Stimulated activated CD4-positive, alpha-beta T cell treated with anti-CD3 and anti-CD28 coated beads, Interleukin-15, amount 100 ng/mL, for 24 hours (primary cell): ENCODE data around the gene NOX3.
"Not testable (repeated sequence)": the region's sequence is repeated elsewhere in the genome, so short reads cannot be mapped to it uniquely, and the experiment has no call there.

Experiments
- DNase-seq: peaks from one replicate; pipeline ENCODE4 v3.0.0-alpha.2; 2020

Gene NOX3

DNA sequence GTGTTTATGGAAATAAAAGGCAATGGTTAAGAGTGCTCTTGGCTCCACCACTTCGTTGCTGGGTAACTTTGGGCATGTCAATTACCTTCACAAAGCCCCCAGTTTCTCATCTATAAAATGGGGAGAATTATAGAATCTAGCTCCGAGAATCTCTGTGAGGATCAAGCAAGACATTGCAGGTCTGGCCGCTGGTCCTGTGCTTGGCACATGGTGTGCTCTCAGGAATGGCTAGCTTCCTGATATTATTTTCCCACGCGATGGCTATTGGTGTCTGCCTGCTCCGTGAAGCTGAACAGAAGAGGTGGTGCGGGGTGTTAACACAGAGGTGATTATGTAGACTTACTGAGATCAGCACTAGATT lies 57.0 kb downstream of the NOX3 start:
- no peak for DNase-seq

DNA sequence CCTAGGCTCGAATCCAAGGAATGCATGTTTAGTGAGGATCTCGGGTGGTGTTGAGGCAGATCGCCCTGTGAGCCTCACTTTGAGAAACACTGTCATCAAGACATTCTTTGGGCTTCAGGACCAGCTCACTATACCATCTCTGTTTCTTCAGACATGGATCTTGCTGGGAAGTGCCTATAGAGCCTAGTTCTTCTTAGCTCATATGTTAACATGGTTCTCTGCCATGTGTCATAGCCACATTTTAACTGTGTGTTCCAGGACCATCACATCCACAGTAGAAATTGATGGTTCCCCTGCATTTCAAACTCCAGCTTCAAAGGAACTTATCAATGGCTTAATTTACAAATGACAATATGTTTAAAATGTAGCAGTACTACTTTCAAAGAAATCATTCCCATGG lies 57.4 kb downstream of the NOX3 start:
- DNase-seq: no peak

DNA sequence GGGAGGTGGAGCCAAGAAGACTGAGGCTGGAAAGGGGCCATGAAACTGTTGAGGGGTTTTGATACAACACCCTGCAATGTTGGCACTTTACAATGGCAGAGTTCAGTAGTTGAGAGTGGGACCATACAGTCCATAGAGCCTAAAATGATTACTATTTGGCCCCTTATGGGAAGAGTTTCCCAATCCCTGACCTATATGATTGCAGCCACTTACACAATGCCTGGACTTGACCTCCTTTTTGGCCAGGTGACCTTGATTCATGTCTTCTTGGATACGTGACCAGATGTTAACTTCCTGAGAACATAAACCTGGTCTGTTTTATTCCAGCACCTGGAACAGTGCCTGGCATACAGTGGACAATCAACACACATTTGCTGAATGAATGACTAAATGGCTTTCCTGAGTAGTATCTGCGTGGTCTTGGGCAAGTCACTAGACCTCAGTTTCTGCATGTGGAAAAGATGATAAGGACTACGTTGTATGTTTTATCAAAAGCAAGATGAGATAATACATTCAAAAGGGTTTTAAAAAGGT lies 58.4 kb downstream of the NOX3 start:
- no peak for DNase-seq

DNA sequence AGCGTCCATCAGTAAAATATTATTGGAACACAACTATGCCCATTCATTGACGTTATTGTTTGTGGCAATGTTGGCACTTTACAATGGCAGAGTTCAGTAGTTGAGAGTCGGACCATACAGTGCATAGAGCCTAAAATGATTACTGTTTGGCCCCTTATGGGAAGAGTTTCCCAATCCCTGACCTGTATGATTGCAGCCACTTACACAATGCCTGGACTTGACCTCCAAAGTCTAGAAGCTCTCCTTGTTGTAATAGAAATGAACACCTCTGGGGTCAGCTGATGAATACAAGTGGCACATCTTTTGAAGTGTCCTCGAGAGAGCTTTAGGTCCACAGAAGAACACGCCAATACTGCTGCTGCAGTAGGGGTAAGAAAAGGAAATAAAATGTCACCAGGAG lies 59.0 kb downstream of the NOX3 start:
- DNase-seq: no peak

DNA sequence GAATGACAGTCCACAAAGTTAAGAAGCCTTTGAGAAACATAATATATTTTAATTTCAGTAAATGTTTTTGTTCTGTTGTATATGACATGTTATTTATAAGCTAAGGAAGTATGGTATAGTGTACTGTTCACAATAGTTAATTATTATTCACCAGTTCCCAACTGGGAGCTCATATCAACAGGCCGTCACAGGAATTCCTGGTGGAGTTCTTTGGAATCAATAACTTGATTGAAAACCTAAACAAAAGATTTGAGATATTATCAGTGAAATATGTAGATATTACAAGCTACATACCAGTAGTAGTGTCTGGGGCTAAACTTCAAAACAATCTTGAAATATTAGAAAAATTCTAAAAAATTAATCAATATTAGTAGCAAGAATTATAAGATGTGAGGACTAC lies 60.3 kb downstream of the NOX3 start:
- DNase-seq: no peak

DNA sequence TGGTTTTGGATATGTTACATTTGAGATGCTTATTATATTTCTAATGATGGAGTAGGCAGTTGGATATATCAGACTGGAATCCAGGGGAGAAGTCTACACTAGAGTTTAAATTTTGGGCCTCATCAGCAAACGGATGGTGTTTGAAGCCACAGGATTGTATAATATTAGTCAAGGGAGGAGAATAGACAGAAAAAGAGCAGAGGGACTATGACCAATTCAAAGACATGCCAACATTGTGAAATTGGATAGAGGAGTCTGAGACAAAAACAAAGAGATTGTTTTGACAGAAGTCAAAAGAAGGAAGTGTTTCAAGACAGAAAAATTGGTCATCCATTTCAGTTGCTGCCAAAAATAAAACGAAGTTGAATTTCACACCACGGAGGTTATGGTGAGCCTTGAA lies 66.5 kb downstream of the NOX3 start:
- DNase-seq: no peak

DNA sequence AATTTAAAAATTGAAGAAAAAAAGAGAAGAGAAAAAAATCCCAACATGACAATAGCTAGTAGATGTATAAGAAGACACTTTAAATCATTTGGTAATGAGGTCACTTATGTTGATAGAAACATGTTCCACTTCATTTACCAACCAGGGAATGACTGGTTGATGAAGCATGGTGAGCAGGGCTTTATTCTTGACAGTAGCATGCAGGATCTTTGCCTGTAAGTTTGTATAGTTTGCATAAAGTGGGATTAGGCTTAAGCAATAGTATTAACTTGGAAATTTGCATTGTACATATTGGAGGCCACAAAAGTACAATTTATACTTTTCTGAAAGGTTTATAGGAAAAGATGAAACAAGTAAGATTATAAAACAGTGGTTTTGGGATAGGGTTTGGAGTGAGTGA lies 67.0 kb downstream of the NOX3 start:
- DNase-seq: no peak

DNA sequence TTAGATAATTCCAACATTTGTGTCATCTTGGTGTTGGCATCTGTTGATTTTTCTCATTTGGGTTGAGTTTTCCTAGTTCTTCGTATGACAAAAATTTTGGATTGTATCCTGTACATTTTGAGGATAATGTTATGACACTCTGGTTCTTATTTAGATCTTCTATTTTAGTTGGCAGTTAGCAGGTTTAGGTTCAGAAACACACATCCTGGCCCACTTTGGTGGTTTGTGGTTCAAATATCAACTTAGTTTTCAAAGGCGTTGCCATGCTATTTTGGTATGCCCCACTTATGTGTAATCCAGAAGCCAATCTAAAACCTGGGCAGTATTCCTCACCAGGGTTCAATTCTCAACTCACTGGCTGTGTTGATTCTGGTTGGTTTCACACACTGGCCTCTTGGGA lies 68.2 kb downstream of the NOX3 start:
- DNase-seq: no peak

DNA sequence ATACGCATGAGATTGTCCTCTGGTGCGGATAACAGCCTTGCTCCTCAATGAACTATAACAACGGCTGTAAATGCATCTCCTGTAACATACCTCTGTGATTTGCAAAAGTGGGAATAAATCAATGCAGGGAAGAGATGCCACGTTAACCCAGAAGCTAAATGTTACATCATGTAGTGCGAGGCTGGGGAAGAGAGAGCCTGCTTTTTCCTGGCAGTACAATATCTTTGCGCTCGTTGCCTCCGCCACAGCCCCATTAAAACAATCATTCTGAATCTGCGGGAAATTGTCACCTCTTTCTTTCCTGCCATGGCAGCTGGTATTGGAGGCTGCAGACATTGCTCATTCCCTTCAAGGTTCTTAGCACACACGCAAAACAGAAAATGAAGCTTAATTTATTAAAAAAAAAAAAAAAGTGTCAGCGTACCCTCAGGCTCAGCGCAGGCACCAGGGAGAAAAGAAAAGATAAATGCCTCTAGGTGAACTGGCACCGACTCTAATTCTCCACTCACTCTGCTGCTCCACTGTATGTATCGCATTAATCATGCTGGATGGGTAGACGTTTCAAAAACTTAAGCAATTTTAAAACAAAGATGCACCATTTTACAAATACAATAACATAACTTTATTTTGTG lies 71.2 kb downstream of the NOX3 start:
- DNase-seq: no peak

DNA sequence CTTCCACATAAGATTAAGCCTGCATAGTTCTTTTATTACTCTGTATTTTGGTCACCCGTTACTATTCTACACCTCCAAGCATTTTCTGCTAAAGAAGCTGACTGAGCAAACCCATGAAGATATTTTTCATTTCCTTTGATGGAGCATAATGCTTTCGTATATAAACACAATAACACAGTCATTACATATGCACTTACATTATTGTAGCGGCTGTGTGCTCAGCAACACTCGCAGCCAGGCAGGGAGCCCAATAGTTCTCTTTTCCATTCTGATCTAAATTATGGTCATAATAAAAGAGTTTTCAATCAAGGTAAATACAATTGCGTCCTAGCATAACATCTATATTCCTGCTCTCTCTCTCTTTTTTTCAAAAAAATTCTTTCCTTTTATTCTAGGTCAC lies 71.7 kb downstream of the NOX3 start:
- no peak for DNase-seq

DNA sequence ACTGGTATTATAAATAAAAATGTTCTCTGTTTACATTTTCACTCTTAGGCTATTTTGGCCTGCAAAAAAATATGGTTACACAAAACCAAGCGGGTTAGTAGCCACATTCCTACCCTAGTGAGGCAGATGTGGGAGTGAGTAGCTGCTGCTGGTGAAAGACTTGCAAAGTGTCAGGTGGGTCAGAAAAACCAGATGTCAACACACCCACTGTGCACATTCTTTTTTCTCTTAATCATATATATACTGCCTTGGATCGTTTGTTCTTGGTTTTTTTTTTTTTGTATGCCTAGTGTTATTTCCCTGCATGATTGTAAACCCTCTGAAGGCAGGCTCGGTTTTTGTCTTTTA lies 73.3 kb downstream of the NOX3 start:
- DNase-seq: no peak

DNA sequence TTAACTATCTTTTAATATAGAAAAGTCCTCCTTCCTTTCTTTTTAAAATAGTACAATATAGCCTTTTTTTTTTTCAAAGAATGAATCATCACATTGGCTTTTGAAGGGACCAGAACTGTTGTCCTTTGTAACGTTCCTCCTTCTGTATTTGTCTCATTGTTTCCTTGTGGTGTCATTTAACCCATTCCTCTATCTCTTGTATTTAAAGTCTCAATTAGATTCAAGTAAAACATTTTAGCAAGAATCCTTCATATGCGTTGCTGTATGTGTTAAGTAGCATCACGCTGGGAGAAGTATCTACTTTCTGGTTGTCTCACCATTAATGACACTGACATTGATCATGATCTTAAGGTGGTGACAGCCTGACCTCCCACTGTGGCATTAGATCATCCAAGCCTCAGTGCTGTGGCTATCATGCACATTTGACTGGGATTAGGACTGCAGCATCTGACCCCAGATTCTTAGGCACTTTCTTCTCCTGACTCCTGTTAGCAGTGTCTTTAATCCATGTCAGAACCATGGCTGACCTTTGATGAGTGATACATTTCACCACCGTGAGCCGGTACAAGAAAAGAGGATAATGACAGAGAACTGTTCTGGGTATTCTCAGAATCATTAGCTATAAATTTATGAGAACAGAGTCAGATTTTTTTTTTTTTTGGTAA lies 73.8 kb downstream of the NOX3 start:
- DNase-seq: no peak

DNA sequence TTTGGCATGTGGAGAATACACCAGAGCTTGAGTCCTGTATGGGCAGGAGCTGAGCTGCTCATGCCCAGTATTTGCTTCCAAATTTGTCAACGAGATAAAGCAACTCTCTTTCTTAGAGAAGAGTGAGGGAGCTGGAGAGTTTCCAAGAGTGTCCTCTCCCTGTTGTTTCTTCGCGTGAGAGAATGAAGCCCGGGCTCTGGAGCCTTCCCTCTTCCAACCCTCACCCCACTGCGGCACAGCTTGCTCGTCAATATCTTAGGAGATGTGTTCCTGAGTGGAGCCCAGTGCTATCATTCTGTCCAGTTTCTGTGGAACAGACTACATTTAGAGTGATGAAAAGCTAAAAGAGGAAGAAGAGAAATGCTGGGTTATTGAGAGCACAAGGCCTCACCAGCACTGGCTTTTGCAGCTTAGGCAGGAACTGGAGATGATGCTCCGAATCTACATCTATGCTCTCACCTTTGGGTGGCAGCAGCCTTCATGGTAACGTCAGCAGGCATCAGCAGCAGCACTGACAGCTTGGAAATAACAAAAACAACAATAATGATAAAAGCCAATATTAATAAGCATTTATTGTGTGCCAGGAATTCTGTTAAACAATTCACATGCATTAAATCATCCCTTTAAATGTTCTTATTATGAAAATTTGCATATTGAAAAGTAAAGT lies 74.8 kb downstream of the NOX3 start:
- no peak for DNase-seq

DNA sequence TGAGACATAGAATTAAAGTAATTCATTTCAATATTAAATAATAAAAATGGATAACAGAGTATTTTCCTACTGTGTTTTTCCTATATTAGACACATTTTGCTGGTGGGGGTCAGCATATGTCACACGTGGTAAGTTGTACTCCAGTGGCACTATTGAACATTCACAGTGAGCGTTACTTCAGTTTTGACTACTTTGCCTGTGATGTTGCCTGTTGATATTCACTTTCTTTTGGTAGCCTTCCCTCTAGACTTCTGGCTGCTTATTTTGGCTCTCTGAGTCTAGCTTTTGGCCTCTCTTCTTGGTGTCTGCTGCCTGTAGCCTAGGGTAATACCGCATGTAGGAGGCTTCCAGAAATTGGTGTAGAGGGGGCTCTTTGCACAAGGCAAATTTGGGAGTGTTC lies 76.9 kb downstream of the NOX3 start:
- DNase-seq: no peak

DNA sequence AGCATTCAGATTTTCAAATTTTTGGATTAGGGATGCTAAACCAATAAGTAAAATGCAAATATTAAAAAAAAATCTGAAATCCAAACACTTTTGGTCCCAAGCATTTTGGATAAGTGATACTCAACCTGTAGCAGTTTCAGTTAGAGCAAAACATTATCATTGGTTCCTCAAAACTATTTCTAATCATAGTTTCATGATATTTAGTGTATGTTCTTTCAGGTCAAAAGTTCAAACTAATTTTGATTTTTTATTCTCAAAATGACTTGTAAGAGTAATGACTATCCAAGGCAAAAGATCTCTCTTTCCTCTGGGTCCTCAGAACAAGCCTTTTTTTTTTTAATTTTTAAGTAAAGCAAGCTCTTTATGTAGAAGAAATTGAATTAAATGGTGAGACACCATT lies 77.4 kb downstream of the NOX3 start:
- DNase-seq: no peak

DNA sequence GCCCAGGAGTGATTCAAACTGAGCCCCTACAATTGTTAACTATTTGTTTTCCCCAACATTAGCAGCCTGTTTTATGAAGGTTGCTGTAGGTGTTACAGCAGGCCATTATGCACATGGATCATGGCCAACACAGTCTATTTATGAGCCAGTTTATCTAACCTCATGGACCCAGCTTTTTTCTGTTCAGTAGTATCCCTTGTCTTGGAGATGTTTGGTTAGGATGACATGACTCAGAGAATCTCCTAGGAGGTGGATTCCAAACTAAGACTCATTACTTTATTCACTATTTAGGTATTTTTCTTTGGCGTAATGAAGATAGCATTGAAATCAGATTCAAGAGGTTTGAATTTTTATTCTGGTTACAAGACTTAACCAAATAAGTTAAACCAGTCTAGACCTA lies 78.6 kb downstream of the NOX3 start:
- no peak for DNase-seq

DNA sequence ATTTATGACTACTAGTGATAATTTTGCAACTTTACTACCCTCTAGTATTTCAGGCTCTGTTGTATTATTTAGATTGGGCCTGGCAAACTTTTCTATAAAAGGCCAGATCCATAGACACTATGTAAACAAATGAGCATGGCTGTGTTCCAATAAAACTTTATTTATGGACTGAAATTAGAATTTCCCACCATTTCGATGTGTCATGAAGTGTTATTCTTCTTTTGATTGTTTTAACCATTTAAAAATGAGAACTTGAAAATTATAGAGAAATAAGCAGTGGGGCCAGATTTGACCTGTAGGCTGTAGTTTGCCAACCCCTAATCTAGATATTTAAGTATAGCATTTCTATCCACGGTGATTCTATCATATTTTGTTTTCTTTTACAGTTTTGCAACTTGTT lies 79.8 kb downstream of the NOX3 start:
- DNase-seq: no peak

DNA sequence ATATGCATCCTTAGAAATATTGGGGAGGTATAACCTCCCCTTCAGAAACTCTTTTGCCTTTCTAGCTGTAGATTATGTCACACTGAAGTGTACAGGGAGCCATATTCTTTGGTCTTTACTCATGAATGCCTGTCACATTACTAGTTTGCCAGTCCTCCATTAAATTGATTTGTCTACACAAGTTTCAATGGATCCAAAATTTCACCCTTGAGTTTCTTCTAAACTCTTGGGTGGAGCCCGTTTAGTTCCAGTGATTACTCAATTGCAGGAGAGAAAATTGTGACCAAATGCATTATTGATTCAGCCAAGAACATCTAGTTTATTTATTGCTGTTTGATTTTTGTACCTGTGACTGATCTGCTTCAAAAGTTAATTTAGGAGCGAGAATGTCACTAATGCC lies 81.0 kb downstream of the NOX3 start:
- no peak for DNase-seq

DNA sequence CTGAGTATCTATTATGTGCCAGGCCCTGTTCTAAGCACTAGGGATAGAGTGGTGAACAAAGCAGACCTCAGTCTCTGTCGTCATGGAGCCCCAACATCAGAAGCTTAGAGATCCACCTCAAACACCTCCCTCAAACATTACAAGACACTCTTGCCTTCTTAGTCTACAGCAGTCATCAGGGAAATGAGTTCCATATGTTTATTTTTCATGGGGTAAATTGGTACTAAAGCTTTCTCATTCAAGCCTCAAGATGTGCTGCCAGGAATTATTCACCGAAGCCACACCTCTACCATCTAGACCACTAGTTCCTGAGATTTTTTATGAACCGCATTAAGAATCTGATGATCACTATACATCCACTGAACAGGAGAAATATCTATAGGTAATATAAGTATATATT lies 82.4 kb downstream of the NOX3 start:
- no peak for DNase-seq

DNA sequence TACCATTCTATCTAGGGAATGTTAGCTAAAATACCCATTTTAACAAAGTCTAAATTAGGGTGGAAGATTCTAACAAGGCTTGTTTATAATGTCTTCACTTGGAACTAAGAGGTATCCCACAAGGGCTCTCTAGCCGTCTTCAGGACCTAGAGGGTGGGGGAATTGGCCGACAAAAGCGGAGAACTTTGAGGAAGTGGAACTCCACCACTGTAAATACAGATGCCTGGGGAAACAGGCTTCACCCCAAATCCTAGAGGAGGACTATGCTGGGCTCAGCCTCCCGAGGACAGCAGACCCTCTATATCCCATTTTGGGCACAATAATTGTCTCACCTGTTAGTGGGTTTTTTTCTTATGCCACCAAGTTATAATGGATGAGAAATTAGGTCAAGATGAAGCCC lies 83.4 kb downstream of the NOX3 start:
- no peak for DNase-seq

DNA sequence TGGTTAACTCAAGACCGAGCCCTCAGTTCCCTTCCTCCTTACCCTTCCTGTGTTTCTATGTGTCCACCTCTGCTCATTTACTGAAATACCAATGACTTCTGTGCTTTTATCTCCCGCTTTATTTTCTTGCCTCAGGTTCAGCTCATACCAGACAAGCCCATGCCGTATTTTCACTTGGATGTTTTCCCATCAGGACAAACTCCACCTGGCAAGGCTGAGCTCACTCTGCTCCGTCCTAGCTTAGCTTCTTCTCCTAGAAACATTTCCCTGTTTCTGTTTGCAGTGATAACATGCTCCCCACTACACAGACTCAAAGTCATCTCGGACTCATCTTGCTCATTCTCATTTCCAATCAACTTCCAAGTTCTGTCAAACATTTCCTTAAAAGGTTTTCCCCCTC lies 84.4 kb downstream of the NOX3 start:
- DNase-seq: no peak

DNA sequence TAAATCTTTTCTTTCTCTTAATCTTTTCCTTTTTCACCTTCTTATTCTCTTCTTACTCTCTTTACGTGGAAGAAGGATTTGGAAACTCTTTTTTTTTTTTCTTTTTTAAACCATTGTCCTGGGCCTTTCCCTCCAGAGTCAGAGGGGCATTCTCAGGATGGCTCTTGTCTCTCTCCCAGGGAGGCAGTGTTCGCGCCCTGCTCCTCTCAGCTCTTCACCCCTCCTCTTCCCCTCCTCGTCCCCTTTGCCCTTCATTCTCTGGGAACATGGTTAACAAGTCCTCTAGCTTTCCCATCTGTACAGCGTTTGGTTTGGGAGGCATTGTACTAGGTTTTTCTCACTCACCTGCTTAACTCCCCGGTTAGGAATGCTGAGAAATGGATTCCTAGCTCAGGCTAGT lies 89.3 kb downstream of the NOX3 start:
- DNase-seq: no peak

DNA sequence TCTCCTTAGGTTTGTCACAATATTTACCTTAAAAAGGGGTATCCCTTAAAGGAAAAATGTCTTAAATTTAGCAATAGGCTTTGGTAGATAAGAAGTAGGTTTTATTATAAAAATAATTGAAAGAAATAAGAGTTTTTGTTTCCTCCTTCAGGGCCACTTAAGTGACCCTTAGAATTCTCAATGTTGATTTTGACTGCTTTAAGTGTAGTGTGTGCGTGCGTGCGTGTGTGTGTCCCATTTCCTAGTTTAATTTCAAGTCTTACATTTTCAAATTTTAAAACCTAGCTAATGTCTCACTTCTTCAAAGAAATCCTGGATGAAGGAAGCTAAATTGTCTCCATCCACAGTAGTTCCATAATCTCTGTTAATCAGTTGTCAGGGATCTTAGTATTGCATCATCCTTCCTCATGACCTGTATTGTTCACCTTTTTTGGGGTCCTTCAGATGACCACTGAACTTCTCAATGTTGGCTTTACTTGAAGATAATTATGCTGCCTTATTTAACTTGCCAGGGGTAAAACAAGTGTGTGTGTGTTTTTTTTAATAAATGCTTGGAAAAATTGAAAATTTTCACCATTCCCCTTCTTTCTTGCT lies 90.7 kb downstream of the NOX3 start:
- no peak for DNase-seq

DNA sequence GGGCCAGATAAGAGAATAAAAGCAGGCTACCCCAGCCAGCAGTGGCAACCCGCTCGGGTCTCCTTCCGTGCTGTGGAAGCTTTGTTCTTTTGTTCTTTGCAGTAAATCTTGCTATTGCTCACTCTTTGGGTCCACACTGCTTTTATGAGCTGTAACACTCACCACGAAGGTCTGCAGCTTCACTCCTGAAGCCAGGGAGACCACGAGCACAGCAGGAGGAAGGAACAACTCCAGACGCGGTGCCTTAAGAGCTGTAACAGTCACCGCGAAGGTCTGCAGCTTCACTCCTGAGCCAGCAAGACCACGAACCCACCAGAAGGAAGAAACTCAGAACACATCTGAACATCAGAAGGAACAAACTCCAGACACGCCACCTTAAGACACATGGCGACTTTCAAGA lies 91.6 kb downstream of the NOX3 start:
- not testable (repeated sequence) for DNase-seq
